ENCODE results near the gene EFTUD2. TPM values are rescaled to one million over a fixed set of nuclear protein-coding genes. Genes with fewer than 3 reads are reported as not detected.

Gene EFTUD2
- total RNA-seq, 6 experiments from 2014 or later: 117 to 129 (median 122) TPM

DNA sequence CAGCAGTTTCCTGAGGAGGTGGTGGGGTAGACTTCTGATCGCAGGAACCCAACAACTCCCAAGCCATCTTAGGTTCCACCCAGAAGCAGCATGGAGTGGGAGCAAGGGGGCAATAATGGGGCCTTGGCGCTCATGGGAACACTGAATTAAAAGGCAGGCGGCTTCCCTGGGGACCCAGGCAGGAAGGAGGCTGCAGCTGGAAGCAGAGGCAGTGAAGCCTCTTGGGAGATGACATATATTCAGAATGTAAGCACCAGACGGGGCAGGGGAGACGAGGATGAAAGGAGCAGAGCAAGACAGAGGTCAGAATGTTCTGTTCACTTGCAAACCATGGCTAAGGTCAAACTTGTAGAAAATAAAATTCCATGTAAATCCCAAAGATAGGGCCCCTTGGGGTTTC, 48.6 kb downstream of the EFTUD2 start:
- Mint-ChIP-seq H3K27ac (no peak overlapping the region), H3K27me3 (ENCODE audit: insufficient read depth) (peaks cover 4% of the 10 kb centered on the region), H3K36me3 (ENCODE audit: low read depth) (peaks cover 39% of the 10 kb centered on the region), H3K4me1 (ENCODE audit: low read depth) (no peaks in the 10 kb centered on the region), H3K4me3 (no peak overlapping the region), H3K9me3 (no peaks in the 10 kb centered on the region)
- DNase-seq: no peak
- no peak for TF ChIP-seq CTCF (IDR thresholded peaks at IDR 0.05)

GRCh38 chr17:44850025-44850424, 49.2 kb downstream of the EFTUD2 start:
- Mint-ChIP-seq H3K27me3 (ENCODE audit: insufficient read depth) (peaks cover 4% of the 10 kb centered on the region), H3K4me3 (no peak overlapping the region), H3K36me3 (ENCODE audit: low read depth) (peaks cover 39% of the 10 kb centered on the region), H3K9me3 (no peaks in the 10 kb centered on the region), H3K4me1 (ENCODE audit: low read depth) (no peaks in the 10 kb centered on the region), H3K27ac (no peak overlapping the region; the same call in 1 of the 2 replicates)
- DNase-seq: no peak
- no peak for TF ChIP-seq CTCF (IDR thresholded peaks at IDR 0.05)

GRCh38 chr17:44848961-44849489, 50.2 kb downstream of the EFTUD2 start:
- no peak for TF ChIP-seq CTCF (IDR thresholded peaks at IDR 0.05)
- Mint-ChIP-seq H3K9me3 (no peaks in the 10 kb centered on the region), H3K4me1 (ENCODE audit: low read depth) (peaks cover 9% of the 10 kb centered on the region), H3K27me3 (ENCODE audit: insufficient read depth) (peaks cover 4% of the 10 kb centered on the region), H3K27ac (no peak overlapping the region), H3K36me3 (ENCODE audit: low read depth) (peaks cover 29% of the 10 kb centered on the region), H3K4me3 (no peak overlapping the region)
- no peak for DNase-seq

GRCh38 chr17:44848257-44848795, 50.9 kb downstream of the EFTUD2 start:
- peaks cover 22% of the 10 kb centered on the region for H3K36me3 Mint-ChIP-seq (ENCODE audit: low read depth)
- H3K27ac Mint-ChIP-seq: no peak overlapping the region
- TF ChIP-seq CTCF (IDR thresholded peaks at IDR 0.05): no peak
- no peak for DNase-seq
- no peaks in the 10 kb centered on the region for H3K9me3 Mint-ChIP-seq
- H3K4me1 Mint-ChIP-seq (ENCODE audit: low read depth): peaks cover 9% of the 10 kb centered on the region
- no peak overlapping the region for H3K4me3 Mint-ChIP-seq
- H3K27me3 Mint-ChIP-seq (ENCODE audit: insufficient read depth): peaks cover 4% of the 10 kb centered on the region

DNA sequence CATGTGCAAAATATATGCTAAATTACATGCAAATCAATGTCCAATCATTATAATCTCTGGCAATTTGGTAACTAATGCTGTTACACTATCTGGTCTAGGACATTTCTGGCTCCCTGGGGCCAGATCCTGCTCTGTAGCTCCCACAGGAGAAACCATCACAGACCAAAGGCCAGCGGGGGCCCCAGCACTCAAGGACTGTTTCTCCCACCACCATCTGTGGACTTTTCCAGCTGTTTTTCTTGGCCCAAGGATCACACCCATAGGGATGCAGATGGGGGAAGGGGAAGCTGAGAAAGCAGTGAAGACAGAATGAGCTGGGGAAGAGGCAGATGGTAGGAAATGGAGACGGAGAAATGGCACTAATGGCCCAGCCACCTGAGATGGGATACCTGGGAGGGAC, 51.7 kb downstream of the EFTUD2 start, which contains the start of gene HIGD1B:
Gene HIGD1B (plus strand): TSS at position 298 of the 400 bp plus-strand sequence. CDS start 270 bp downstream, outside the sequence.
- H3K4me3 Mint-ChIP-seq: no peak within 1 kb of the TSS
- no peak for TF ChIP-seq CTCF (IDR thresholded peaks at IDR 0.05)
- H3K9me3 Mint-ChIP-seq: no peaks in the 10 kb centered on the region
- peaks cover 15% of the 10 kb centered on the region for H3K4me1 Mint-ChIP-seq (ENCODE audit: low read depth)
- H3K36me3 Mint-ChIP-seq (ENCODE audit: low read depth): peaks cover 21% of the 10 kb centered on the region
- peaks cover 4% of the 10 kb centered on the region for H3K27me3 Mint-ChIP-seq (ENCODE audit: insufficient read depth)
- H3K27ac Mint-ChIP-seq: no peak within 1 kb of the TSS
- DNase-seq: no peak

Measured in HFFc6 (cell line).